Activated naive CD8-positive, alpha-beta T cell treated with anti-CD3 and anti-CD28 coated beads, Interleukin-2, amount 50 U/mL, for 24 hours (primary cell): ENCODE data around the gene FTO.

ENCODE experiments used
- ATAC-seq: fragments of 150-1000 bp; cut with Tn5 transposase; one replicate; pipeline ENCODE4 v1.10.0; 2021
- DNase-seq: peaks from one replicate; pipeline ENCODE4 v3.0.0; 2021
- H3K27ac Mint-ChIP-seq: one replicate; pipeline ENCODE4 v1.8.0; 2021; ENCODE audit warnings: mild to moderate bottlenecking, mixed read lengths
- H3K27me3 Mint-ChIP-seq: one replicate; pipeline ENCODE4 v1.8.0; 2021; ENCODE audit warnings: mixed read lengths
- H3K36me3 Mint-ChIP-seq: one replicate; pipeline ENCODE4 v1.8.0; 2021; ENCODE audit warnings: low read depth, mixed read lengths
- H3K4me1 Mint-ChIP-seq: one replicate; pipeline ENCODE4 v1.8.0; 2021; ENCODE audit warnings: mixed read lengths
- H3K4me3 Mint-ChIP-seq: one replicate; pipeline ENCODE4 v1.8.0; 2021; ENCODE audit warnings: mild to moderate bottlenecking, moderate library complexity, mixed read lengths
- H3K9me3 Mint-ChIP-seq: one replicate; pipeline ENCODE4 v1.8.0; 2021; ENCODE audit warnings: mixed read lengths

Gene FTO

GRCh38 chr16:54140057-54140787, 436.3 kb downstream of the FTO start:
- ATAC-seq (no peak), DNase-seq (no peak)
- H3K27me3 Mint-ChIP-seq = peaks cover 6% of the 10 kb centered on the region
- no peaks in the 10 kb centered on the region for H3K9me3 Mint-ChIP-seq
- H3K36me3 Mint-ChIP-seq = no peaks in the 10 kb centered on the region
- H3K4me3 Mint-ChIP-seq = no peak overlapping the region
- no peak overlapping the region for H3K27ac Mint-ChIP-seq
- H3K4me1 Mint-ChIP-seq = no peaks in the 10 kb centered on the region

- DNase-seq = no peak
- peaks cover 6% of the 10 kb centered on the region for H3K27me3 Mint-ChIP-seq
- no peaks in the 10 kb centered on the region for H3K4me1 Mint-ChIP-seq
- ATAC-seq = no peak
- H3K9me3 Mint-ChIP-seq = no peaks in the 10 kb centered on the region
- H3K36me3 Mint-ChIP-seq = no peaks in the 10 kb centered on the region
- H3K27ac Mint-ChIP-seq = no peak overlapping the region
- H3K4me3 Mint-ChIP-seq = no peak overlapping the region
These were observed 436.8 kb downstream of the FTO start for GRCh38 chr16:54140788-54141136.

GRCh38 chr16:54142787-54143186, 438.8 kb downstream of the FTO start:
- Mint-ChIP-seq H3K9me3 (no peaks in the 10 kb centered on the region), H3K27ac (no peak overlapping the region), H3K4me3 (no peak overlapping the region), H3K4me1 (no peaks in the 10 kb centered on the region), H3K36me3 (no peaks in the 10 kb centered on the region), H3K27me3 (peaks cover 6% of the 10 kb centered on the region)
- ATAC-seq = no peak
- DNase-seq = no peak

GRCh38 chr16:54143410-54143809, 439.5 kb downstream of the FTO start:
- DNase-seq = no peak
- Mint-ChIP-seq H3K4me3 (no peak overlapping the region), H3K27me3 (peaks cover 8% of the 10 kb centered on the region), H3K36me3 (no peaks in the 10 kb centered on the region), H3K27ac (no peak overlapping the region), H3K4me1 (no peaks in the 10 kb centered on the region), H3K9me3 (no peaks in the 10 kb centered on the region)
- no peak for ATAC-seq

- H3K4me1 Mint-ChIP-seq = no peaks in the 10 kb centered on the region
- peaks cover 8% of the 10 kb centered on the region for H3K27me3 Mint-ChIP-seq
- no peak overlapping the region for H3K4me3 Mint-ChIP-seq
- ATAC-seq = no peak
- H3K9me3 Mint-ChIP-seq = no peaks in the 10 kb centered on the region
- no peak for DNase-seq
- H3K27ac Mint-ChIP-seq = no peak overlapping the region
- no peaks in the 10 kb centered on the region for H3K36me3 Mint-ChIP-seq
These were observed 440.1 kb downstream of the FTO start for GRCh38 chr16:54143934-54144571.

GRCh38 chr16:54144572-54144947, 440.6 kb downstream of the FTO start:
- H3K4me3 Mint-ChIP-seq = no peak overlapping the region
- no peaks in the 10 kb centered on the region for H3K9me3 Mint-ChIP-seq

GRCh38 chr16:54145881-54146280, 441.9 kb downstream of the FTO start:
- no peaks in the 10 kb centered on the region for H3K36me3 Mint-ChIP-seq
- no peak overlapping the region for H3K27ac Mint-ChIP-seq
- no peaks in the 10 kb centered on the region for H3K9me3 Mint-ChIP-seq
- peaks cover 8% of the 10 kb centered on the region for H3K27me3 Mint-ChIP-seq
- ATAC-seq (no peak), DNase-seq (no peak)
- H3K4me3 Mint-ChIP-seq = no peak overlapping the region
- no peaks in the 10 kb centered on the region for H3K4me1 Mint-ChIP-seq

More at GRCh38 chr16:54144572-54144947, 440.6 kb downstream of the FTO start:
- no peaks in the 10 kb centered on the region for H3K36me3 Mint-ChIP-seq
- no peaks in the 10 kb centered on the region for H3K4me1 Mint-ChIP-seq
- DNase-seq (no peak), ATAC-seq (no peak)
- H3K27me3 Mint-ChIP-seq = peaks cover 8% of the 10 kb centered on the region
- H3K27ac Mint-ChIP-seq = no peak overlapping the region

- Mint-ChIP-seq H3K27me3 (peaks cover 4% of the 10 kb centered on the region), H3K36me3 (no peaks in the 10 kb centered on the region), H3K4me1 (no peaks in the 10 kb centered on the region), H3K4me3 (no peak overlapping the region), H3K9me3 (no peaks in the 10 kb centered on the region), H3K27ac (no peak overlapping the region)
- DNase-seq = no peak
- no peak for ATAC-seq
These were observed 445.0 kb downstream of the FTO start for GRCh38 chr16:54148974-54149373.

- DNase-seq (no peak), ATAC-seq (no peak)
- peaks cover 7% of the 10 kb centered on the region for H3K27me3 Mint-ChIP-seq
- H3K4me3 Mint-ChIP-seq = no peak overlapping the region
- peaks cover 9% of the 10 kb centered on the region for H3K9me3 Mint-ChIP-seq
- no peak overlapping the region for H3K27ac Mint-ChIP-seq
- no peaks in the 10 kb centered on the region for H3K4me1 Mint-ChIP-seq
- H3K36me3 Mint-ChIP-seq = no peaks in the 10 kb centered on the region
These were observed 446.9 kb downstream of the FTO start for GRCh38 chr16:54150861-54151260.

- Mint-ChIP-seq H3K4me3 (no peak overlapping the region), H3K27me3 (peaks cover 7% of the 10 kb centered on the region), H3K27ac (no peak overlapping the region), H3K4me1 (no peaks in the 10 kb centered on the region), H3K36me3 (no peaks in the 10 kb centered on the region), H3K9me3 (peaks cover 21% of the 10 kb centered on the region)
- DNase-seq = no peak
- ATAC-seq = no peak
These were observed 448.6 kb downstream of the FTO start for GRCh38 chr16:54152362-54153239.

GRCh38 chr16:54153240-54153934, 449.4 kb downstream of the FTO start:
- H3K27ac Mint-ChIP-seq = no peak overlapping the region
- H3K4me3 Mint-ChIP-seq = no peak overlapping the region
- no peak for DNase-seq
- no peak for ATAC-seq
- no peaks in the 10 kb centered on the region for H3K36me3 Mint-ChIP-seq
- H3K4me1 Mint-ChIP-seq = no peaks in the 10 kb centered on the region
- peaks cover 5% of the 10 kb centered on the region for H3K27me3 Mint-ChIP-seq
- peaks cover 21% of the 10 kb centered on the region for H3K9me3 Mint-ChIP-seq

- Mint-ChIP-seq H3K4me3 (no peak overlapping the region), H3K4me1 (no peaks in the 10 kb centered on the region), H3K27ac (no peak overlapping the region), H3K36me3 (no peaks in the 10 kb centered on the region), H3K27me3 (peaks cover 2% of the 10 kb centered on the region), H3K9me3 (peaks cover 25% of the 10 kb centered on the region)
- DNase-seq = no peak
- no peak for ATAC-seq
These were observed 452.4 kb downstream of the FTO start for GRCh38 chr16:54156349-54156748.

- no peak for ATAC-seq
- peaks cover 2% of the 10 kb centered on the region for H3K27me3 Mint-ChIP-seq
These were observed 455.0 kb downstream of the FTO start for GRCh38 chr16:54158986-54159385.

GRCh38 chr16:54159490-54160080, 455.6 kb downstream of the FTO start:
- Mint-ChIP-seq H3K36me3 (no peaks in the 10 kb centered on the region), H3K27me3 (peaks cover 2% of the 10 kb centered on the region), H3K4me1 (no peaks in the 10 kb centered on the region), H3K4me3 (no peak overlapping the region), H3K27ac (no peak overlapping the region), H3K9me3 (peaks cover 25% of the 10 kb centered on the region)
- no peak for ATAC-seq
- no peak for DNase-seq

More at GRCh38 chr16:54158986-54159385, 455.0 kb downstream of the FTO start:
- H3K9me3 Mint-ChIP-seq = peaks cover 25% of the 10 kb centered on the region
- no peak for DNase-seq
- H3K4me3 Mint-ChIP-seq = no peak overlapping the region
- H3K36me3 Mint-ChIP-seq = no peaks in the 10 kb centered on the region
- H3K27ac Mint-ChIP-seq = no peak overlapping the region
- no peaks in the 10 kb centered on the region for H3K4me1 Mint-ChIP-seq
